GM12878 (cell line): ENCODE data around the gene TCP11L2.

Source experiments
- FOS ChIP-seq: IDR thresholded peaks from 3 replicates; pipeline ENCODE4 v1.6.1; 2011; ENCODE audit warnings: borderline replicate concordance; ENCODE audit not compliant: insufficient read length; ENCODE audit errors: extremely low read depth
- NFIC ChIP-seq: IDR thresholded peaks from 2 replicates; pipeline ENCODE4 v1.6.1; 2012; ENCODE audit warnings: low read depth, mild to moderate bottlenecking, inconsistent platforms, low read length, moderate library complexity
- RAD21 ChIP-seq: IDR thresholded peaks from 2 replicates; pipeline ENCODE4 v1.6.1; 2011; ENCODE audit warnings: mild to moderate bottlenecking, low read depth, low read length, moderate library complexity; ENCODE audit not compliant: insufficient read depth
- REST ChIP-seq: IDR thresholded peaks from 2 replicates; pipeline ENCODE4 v1.6.1; 2012; ENCODE audit warnings: mild to moderate bottlenecking, low read depth, low read length
- TCF3 ChIP-seq: IDR thresholded peaks from 2 replicates; pipeline ENCODE4 v1.6.1; 2012; ENCODE audit warnings: low read depth, mild to moderate bottlenecking, low read length, borderline replicate concordance; ENCODE audit not compliant: insufficient read depth

GRCh38 chr12:106386813-106387535 is 84.4 kb downstream of the TCP11L2 start:
- TF ChIP-seq NFIC (no peak), FOS (no peak), RAD21 (no peak), TCF3 (no peak), REST (no peak)
